CD4-positive, CD25-positive, alpha-beta regulatory T cell (primary cell): ENCODE measurements around the gene PTPRR. TPM values are rescaled to one million over a fixed set of nuclear protein-coding genes. Genes with fewer than 3 reads are reported as not detected.

Experiments used
- ATAC-seq, 2 donors: fragments of 150-1000 bp; cut with Tn5 transposase; one replicate each; pipeline ENCODE4 v1.10.0; 2021; ENCODE audit warnings: low read depth in 2 of 2, moderate number of reproducible peaks in 2 of 2, moderate library complexity in 1 of 2
- DNase-seq, 3 donors: peaks; one replicate each; pipeline versions ENCODE4 v3.0.0 to v3.0.0-alpha.2; 2012 to 2022; ENCODE audit warnings: mixed read lengths in 1 of 3
- H3K27ac ChIP-seq: one replicate; pipeline ENCODE4 v1.7.0; 2013; ENCODE audit warnings: mild to moderate bottlenecking, low read length; ENCODE audit not compliant: insufficient read depth, poor library complexity, severe bottlenecking
- H3K27me3 ChIP-seq: one replicate; pipeline ENCODE4 v1.7.0; 2013; ENCODE audit warnings: low read length; ENCODE audit not compliant: control insufficient read depth, insufficient read depth
- H3K36me3 ChIP-seq: one replicate; pipeline ENCODE4 v1.7.0; 2013; ENCODE audit warnings: mild to moderate bottlenecking, low read length, moderate library complexity; ENCODE audit not compliant: control insufficient read depth, insufficient read depth
- H3K4me1 ChIP-seq: 2 replicates; pipeline ENCODE4 v1.7.0; 2013; ENCODE audit warnings: mild to moderate bottlenecking, low read length; ENCODE audit not compliant: insufficient read depth, control insufficient read depth, poor library complexity, severe bottlenecking
- H3K4me3 ChIP-seq: one replicate; pipeline ENCODE4 v1.7.0; 2013; ENCODE audit warnings: low read depth, mild to moderate bottlenecking, low read length, moderate library complexity
- H3K9me3 ChIP-seq, 2 experiments: 1 replicate in 1 of 2; 2 replicates in 1 of 2; pipeline ENCODE4 v1.7.0; 2013; ENCODE audit warnings: low read length in 2 of 2, mild to moderate bottlenecking in 1 of 2, moderate library complexity in 1 of 2; ENCODE audit not compliant: control insufficient read depth in 2 of 2
- H3K27ac Mint-ChIP-seq, 3 donors: one replicate each; pipeline ENCODE4 v1.8.0; 2020 to 2022; ENCODE audit warnings: mild to moderate bottlenecking in 3 of 3, mixed read lengths in 3 of 3, moderate library complexity in 2 of 3
- H3K27me3 Mint-ChIP-seq: one replicate; pipeline ENCODE4 v1.8.0; 2022; ENCODE audit warnings: mild to moderate bottlenecking, mixed read lengths
- H3K36me3 Mint-ChIP-seq: one replicate; pipeline ENCODE4 v1.8.0; 2020; ENCODE audit warnings: mixed read lengths
- H3K4me1 Mint-ChIP-seq, 4 donors: one replicate each; pipeline ENCODE4 v1.8.0; 2020 to 2022; ENCODE audit warnings: mixed read lengths in 4 of 4, mild to moderate bottlenecking in 1 of 4
- H3K4me3 Mint-ChIP-seq, 4 donors: one replicate each; pipeline ENCODE4 v1.8.0; 2020 to 2022; ENCODE audit warnings: mild to moderate bottlenecking in 4 of 4, mixed read lengths in 4 of 4, moderate library complexity in 3 of 4
- H3K9me3 Mint-ChIP-seq, 7 donors: one replicate each; pipeline ENCODE4 v1.8.0; 2020 to 2022; ENCODE audit warnings: mixed read lengths in 7 of 7, mild to moderate bottlenecking in 3 of 7, moderate library complexity in 2 of 7
- polyA plus RNA-seq, 4 donors: library from polyadenylated mRNA; unstranded; fragments of 300-500 nt; fragmentation: Illumina TruSeq; gene quantifications; one replicate each; pipeline ENCODE4 v1.2.3, GENCODE V29; 2021
- total RNA-seq: library from RNA; stranded (reverse); gene quantifications from one replicate; pipeline ENCODE4 v1.2.3, GENCODE V29; 2022

The PTPRR gene
- total and polyA plus RNA-seq, 5 donors from 2014 or later, result not detected

DNA sequence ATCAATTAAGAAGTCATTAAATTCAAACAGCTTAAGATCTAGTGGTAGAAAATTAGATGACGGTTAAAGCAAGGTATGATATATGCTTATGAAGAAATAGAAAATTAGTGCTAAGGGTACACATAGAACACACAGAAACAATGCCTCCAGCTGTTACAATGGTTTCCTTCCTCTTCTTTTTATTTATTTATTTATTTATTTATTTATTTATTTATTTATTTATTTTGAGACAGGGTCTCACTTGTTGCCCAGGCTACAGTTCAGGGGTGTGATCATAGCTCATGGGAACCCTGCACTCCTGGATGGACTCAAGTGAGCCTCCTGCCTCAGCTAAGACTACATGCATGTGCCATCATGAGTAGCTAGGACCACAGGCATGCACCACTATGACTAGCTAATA is 34.9 kb upstream of the PTPRR start:
- H3K36me3 Mint-ChIP-seq, result no peaks in the 10 kb centered on the region
- DNase-seq, result no peak

DNA sequence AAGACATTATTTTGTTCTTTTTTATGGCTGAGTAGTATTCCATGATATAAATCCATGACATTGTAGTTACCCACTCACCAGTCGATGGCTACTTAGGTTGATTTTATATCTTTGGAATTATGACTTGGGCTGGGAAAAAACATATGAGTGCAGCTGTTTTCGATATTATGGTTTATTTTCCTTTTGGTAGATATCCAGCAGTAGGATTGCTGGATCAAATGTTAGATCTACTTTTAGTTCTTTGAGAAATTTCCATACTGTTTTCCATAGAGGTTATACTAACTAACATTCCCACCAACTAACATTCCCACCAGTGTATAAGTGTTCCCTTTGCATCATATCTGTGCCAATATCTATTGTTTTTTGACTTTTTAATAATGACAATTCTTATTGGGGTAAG is 29.9 kb upstream of the PTPRR start:
- Mint-ChIP-seq H3K27me3 (no peaks in the 10 kb centered on the region), H3K27ac (no peak overlapping the region), H3K4me3 (no peak overlapping the region), H3K36me3 (no peaks in the 10 kb centered on the region), H3K4me1 (no peaks in the 10 kb centered on the region), H3K9me3 (peaks cover 0 to 10% (median 5%) of the 10 kb centered on the region in 7 donors)
- no peak overlapping the region for H3K27ac ChIP-seq
- H3K4me1 ChIP-seq, result no peaks in the 10 kb centered on the region
- no peak for ATAC-seq
- H3K36me3 ChIP-seq, result no peaks in the 10 kb centered on the region
- H3K4me3 ChIP-seq, result no peak overlapping the region
- DNase-seq, result no peak
- H3K9me3 ChIP-seq, result no peaks in the 10 kb centered on the region
- no peaks in the 10 kb centered on the region for H3K27me3 ChIP-seq

More for the DNA sequence above, 34.9 kb upstream of the PTPRR start:
- no peaks in the 10 kb centered on the region for H3K9me3 ChIP-seq
- H3K4me3 Mint-ChIP-seq, result no peak overlapping the region
- H3K27ac Mint-ChIP-seq, result no peak overlapping the region
- H3K9me3 Mint-ChIP-seq, result peaks cover 0 to 5% (median 2%) of the 10 kb centered on the region in 7 donors
- no peak overlapping the region for H3K4me3 ChIP-seq
- no peak overlapping the region for H3K27ac ChIP-seq
- H3K4me1 ChIP-seq, result no peaks in the 10 kb centered on the region
- no peaks in the 10 kb centered on the region for H3K36me3 ChIP-seq
- H3K27me3 Mint-ChIP-seq, result no peaks in the 10 kb centered on the region
- no peaks in the 10 kb centered on the region for H3K4me1 Mint-ChIP-seq
- ATAC-seq, result no peak
- H3K27me3 ChIP-seq, result no peaks in the 10 kb centered on the region

GRCh38 chr12:70948976-70949336 is 28.4 kb upstream of the PTPRR start:
- no peak for DNase-seq
- H3K27me3 Mint-ChIP-seq, result no peaks in the 10 kb centered on the region
- Histone ChIP-seq H3K4me1 (no peaks in the 10 kb centered on the region), H3K4me3 (no peak overlapping the region), H3K9me3 (no peaks in the 10 kb centered on the region), H3K27ac (no peak overlapping the region), H3K36me3 (no peaks in the 10 kb centered on the region), H3K27me3 (no peaks in the 10 kb centered on the region)
- no peaks in the 10 kb centered on the region for H3K36me3 Mint-ChIP-seq
- ATAC-seq, result no peak
- peaks cover 2 to 14% (median 5%) of the 10 kb centered on the region in 7 donors for H3K9me3 Mint-ChIP-seq
- H3K27ac Mint-ChIP-seq, result no peak overlapping the region
- no peaks in the 10 kb centered on the region for H3K4me1 Mint-ChIP-seq
- no peak overlapping the region for H3K4me3 Mint-ChIP-seq

GRCh38 chr12:70948236-70948975 is 27.9 kb upstream of the PTPRR start:
- H3K4me3 ChIP-seq, result no peak overlapping the region
- no peak overlapping the region for H3K4me3 Mint-ChIP-seq
- no peaks in the 10 kb centered on the region for H3K27me3 Mint-ChIP-seq
- H3K27ac Mint-ChIP-seq, result no peak overlapping the region
- DNase-seq, result no peak
- no peaks in the 10 kb centered on the region for H3K36me3 Mint-ChIP-seq
- H3K9me3 Mint-ChIP-seq, result peaks cover 2 to 14% (median 8%) of the 10 kb centered on the region in 7 donors
- H3K27me3 ChIP-seq, result no peaks in the 10 kb centered on the region
- H3K36me3 ChIP-seq, result no peaks in the 10 kb centered on the region
- no peaks in the 10 kb centered on the region for H3K4me1 ChIP-seq
- no peaks in the 10 kb centered on the region for H3K9me3 ChIP-seq
- H3K27ac ChIP-seq, result no peak overlapping the region
- ATAC-seq, result no peak
- no peaks in the 10 kb centered on the region for H3K4me1 Mint-ChIP-seq

- H3K4me1 Mint-ChIP-seq, result no peaks in the 10 kb centered on the region
- no peaks in the 10 kb centered on the region for H3K27me3 Mint-ChIP-seq
- no peak overlapping the region for H3K4me3 ChIP-seq
- H3K4me1 ChIP-seq, result no peaks in the 10 kb centered on the region
- H3K27ac ChIP-seq, result no peak overlapping the region
- H3K36me3 Mint-ChIP-seq, result no peaks in the 10 kb centered on the region
- ATAC-seq (no peak), DNase-seq (no peak)
- H3K27me3 ChIP-seq, result no peaks in the 10 kb centered on the region
- H3K9me3 ChIP-seq, result no peaks in the 10 kb centered on the region
- no peak overlapping the region for H3K27ac Mint-ChIP-seq
- no peak overlapping the region for H3K4me3 Mint-ChIP-seq
- H3K9me3 Mint-ChIP-seq, result peaks cover 0 to 1% (median 0%) of the 10 kb centered on the region in 7 donors
- H3K36me3 ChIP-seq, result no peaks in the 10 kb centered on the region
Observed at GRCh38 chr12:70936203-70936813, 15.8 kb upstream of the PTPRR start.

- Histone ChIP-seq H3K27ac (no peak overlapping the region), H3K36me3 (no peaks in the 10 kb centered on the region), H3K27me3 (no peaks in the 10 kb centered on the region), H3K9me3 (no peaks in the 10 kb centered on the region), H3K4me3 (no peak overlapping the region), H3K4me1 (no peaks in the 10 kb centered on the region)
- DNase-seq, result no peak
- ATAC-seq, result no peak
- H3K4me3 Mint-ChIP-seq, result no peak overlapping the region
- no peak overlapping the region for H3K27ac Mint-ChIP-seq
- H3K36me3 Mint-ChIP-seq, result no peaks in the 10 kb centered on the region
- no peaks in the 10 kb centered on the region for H3K27me3 Mint-ChIP-seq
- peaks cover 0 to 1% (median 0%) of the 10 kb centered on the region in 7 donors for H3K9me3 Mint-ChIP-seq
- no peaks in the 10 kb centered on the region for H3K4me1 Mint-ChIP-seq
Observed at GRCh38 chr12:70933133-70933532, 12.6 kb upstream of the PTPRR start.

DNA sequence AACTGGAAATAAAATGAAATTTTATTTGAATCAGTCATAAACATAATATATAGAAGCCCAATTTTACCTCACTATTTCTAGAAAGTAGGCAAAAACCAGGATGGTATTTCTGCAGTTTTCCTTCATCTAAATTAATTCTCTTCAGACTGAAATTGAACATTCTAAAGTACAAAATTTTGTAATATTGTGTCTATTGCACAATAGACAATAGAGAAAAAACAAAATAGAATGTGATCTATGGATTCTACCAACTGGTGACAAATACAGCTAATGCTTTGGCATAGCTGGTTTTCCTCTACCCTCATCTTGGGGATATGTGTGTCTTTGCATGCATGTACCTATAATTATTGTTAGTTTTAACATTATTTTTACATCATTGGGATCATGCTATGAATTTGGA is 8.5 kb upstream of the PTPRR start:
- H3K4me3 Mint-ChIP-seq, result no peak overlapping the region
- no peaks in the 10 kb centered on the region for H3K9me3 Mint-ChIP-seq
- Histone ChIP-seq H3K9me3 (no peaks in the 10 kb centered on the region), H3K36me3 (no peaks in the 10 kb centered on the region), H3K27me3 (no peaks in the 10 kb centered on the region), H3K27ac (no peak overlapping the region), H3K4me3 (no peak overlapping the region), H3K4me1 (no peaks in the 10 kb centered on the region)
- H3K27ac Mint-ChIP-seq, result no peak overlapping the region
- DNase-seq, result no peak
- H3K36me3 Mint-ChIP-seq, result no peaks in the 10 kb centered on the region
- ATAC-seq, result no peak
- H3K27me3 Mint-ChIP-seq, result no peaks in the 10 kb centered on the region
- H3K4me1 Mint-ChIP-seq, result no peaks in the 10 kb centered on the region

DNA sequence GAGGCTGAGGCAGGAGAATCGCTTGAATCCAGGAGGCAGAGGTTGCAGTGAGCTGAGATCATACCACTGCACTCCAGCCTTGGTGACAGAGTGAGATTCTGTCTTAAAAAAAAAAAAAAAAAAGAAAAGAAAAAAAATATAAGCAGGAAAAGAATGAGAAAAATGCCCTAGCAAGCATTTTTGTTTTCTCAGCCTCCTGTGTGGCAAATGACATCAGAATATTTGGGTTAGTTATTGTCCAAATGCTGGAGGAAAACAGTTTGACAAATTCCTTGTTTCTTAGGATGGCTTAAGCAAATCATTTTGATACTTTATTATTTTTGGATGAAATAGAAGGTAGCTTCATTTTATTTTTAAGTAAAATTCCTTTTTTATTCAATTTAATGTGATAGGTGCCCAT is 7.5 kb upstream of the PTPRR start:
- Histone ChIP-seq H3K27me3 (no peaks in the 10 kb centered on the region), H3K36me3 (no peaks in the 10 kb centered on the region), H3K27ac (no peak overlapping the region), H3K9me3 (no peaks in the 10 kb centered on the region), H3K4me3 (no peak overlapping the region), H3K4me1 (no peaks in the 10 kb centered on the region)
- Mint-ChIP-seq H3K27ac (no peak overlapping the region), H3K9me3 (no peaks in the 10 kb centered on the region), H3K4me3 (no peak overlapping the region), H3K36me3 (no peaks in the 10 kb centered on the region), H3K4me1 (no peaks in the 10 kb centered on the region), H3K27me3 (no peaks in the 10 kb centered on the region)
- ATAC-seq, result no peak
- DNase-seq, result no peak
